HS-27A (cell line): ENCODE measurements around the gene HYDIN.

Source experiments
- DNase-seq: peaks from one replicate; pipeline ENCODE4 v3.0.0-alpha.2; 2012; ENCODE audit warnings: low read depth, missing footprints

HYDIN gene

DNA sequence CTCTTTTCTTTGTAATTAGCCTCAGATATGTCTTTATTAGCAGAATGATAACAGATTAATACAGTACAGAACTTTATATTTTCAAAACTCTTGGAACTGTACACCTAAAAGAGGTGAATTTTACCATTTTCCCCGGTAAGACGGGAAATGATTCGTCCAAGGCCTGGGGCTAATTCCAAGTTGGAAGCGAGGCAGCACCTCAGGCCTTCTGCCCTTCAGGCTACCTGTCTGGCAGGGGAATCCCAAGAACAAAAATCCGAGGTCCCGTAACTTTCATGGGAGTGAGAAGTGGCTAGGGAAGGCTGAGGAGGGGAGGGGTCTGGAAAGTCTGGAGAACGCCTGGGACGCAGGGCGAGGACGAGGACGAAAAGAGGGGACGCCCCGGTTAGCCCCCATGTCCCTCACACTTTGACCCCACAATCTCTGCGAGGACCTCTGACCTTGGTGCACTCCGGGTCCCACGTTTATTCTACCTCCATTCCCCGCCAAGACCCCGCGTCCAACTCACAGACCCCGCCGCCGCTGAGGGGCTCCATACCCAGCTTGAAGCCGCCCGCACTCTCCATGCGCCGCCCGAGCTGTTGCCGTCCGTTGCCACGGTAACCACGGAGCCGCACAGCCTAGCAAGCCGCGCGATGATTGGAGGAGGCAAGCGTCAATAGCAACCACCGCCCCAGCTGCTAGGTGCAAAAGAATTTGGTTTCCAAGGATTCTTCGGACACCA lies at the start of gene HYDIN:
TSS of gene HYDIN (minus strand) at position 601 of the 724 bp plus-strand sequence. CDS start 43,827 bp downstream, outside the sequence.
- DNase-seq: no peak

DNA sequence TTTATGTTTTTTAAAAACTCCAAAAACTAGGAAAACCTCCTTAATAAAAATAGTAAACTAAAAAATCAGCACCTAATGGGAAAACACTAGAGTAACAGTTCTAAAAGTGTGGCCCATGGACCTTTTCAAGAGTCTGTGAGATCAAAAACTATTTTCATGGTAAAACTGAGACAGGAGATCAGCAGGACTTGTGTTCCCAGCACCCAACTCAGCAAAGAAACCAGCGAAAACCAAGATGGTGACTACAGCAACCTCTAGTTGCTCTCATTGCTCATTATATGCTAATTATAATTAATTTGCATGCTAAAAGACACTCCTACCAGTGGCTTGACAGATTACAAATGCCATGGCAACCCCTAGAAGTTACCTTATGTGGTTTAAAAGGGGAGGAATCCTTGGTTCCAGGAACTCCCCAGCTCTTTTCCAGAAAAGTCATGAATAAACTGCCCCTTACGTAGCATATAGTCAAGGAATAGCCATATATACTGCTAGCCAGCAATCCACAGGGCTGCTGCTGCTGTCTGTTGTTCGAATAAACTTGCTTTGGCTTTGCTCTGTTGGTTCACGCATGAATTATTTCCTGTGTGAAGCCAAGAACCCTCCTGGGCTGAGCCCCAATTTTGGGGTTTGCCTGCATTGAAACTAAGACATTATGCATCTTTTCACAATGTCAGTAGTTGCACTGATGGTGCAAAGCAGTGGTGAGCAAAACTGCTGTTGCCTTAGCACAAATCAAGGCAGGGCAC lies 46.2 kb upstream of the HYDIN start:
- DNase-seq: no peak

DNA sequence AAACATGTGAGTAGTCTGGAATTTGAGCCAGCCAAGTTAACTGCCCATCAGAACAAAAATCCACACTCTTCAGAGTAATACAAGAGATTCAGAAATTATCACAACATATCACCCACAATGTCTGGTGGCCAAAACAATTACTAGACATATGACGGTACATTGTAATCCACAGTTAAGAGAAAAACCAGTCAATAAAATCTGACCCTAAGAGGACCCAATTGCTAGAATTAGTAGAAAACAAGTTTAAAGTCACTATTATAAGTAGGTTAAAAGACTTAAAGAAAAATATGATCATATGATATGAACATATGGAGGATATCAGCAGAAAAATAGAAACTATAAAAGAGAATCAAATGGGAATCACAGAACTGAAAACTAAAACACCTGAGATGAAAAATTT lies 42.9 kb upstream of the HYDIN start:
- no peak for DNase-seq

DNA sequence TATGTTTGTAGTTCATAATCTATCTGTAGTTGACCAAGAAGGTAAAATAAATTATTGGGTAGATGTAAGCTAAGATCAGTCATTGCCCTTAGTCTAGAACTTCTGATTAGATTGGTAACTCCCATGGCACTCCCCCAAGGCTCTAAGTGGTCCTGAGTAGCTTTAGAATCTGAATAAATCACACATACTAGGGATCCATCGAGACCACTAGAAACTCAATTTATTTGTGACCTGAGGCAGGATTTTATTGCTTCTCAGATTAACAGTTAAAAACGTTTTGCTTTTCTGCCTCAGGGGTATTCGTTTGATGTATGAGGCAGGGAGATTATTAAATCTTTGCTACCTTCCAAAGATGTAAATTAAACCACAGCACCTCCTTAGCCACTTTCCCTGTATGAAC lies 33.8 kb upstream of the HYDIN start:
- DNase-seq: no peak

DNA sequence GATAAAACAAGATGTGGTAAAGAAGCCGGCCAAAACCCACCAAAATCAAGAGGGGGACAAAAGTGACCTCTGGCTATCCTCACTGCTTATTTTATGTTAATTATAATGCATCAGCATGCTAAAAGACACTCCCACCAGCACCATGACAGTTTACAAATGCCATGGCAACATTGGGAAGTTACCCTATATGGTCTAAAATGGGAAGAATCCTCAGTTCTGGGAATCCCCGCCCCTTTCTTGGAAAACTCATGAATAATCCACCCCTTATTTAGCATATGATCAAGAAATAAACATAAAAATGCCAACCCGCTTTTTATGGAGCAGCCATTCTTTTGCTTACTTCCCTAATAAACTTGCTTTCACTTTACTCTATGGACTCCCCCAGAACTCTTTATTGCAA lies 33.1 kb upstream of the HYDIN start:
- DNase-seq: no peak

DNA sequence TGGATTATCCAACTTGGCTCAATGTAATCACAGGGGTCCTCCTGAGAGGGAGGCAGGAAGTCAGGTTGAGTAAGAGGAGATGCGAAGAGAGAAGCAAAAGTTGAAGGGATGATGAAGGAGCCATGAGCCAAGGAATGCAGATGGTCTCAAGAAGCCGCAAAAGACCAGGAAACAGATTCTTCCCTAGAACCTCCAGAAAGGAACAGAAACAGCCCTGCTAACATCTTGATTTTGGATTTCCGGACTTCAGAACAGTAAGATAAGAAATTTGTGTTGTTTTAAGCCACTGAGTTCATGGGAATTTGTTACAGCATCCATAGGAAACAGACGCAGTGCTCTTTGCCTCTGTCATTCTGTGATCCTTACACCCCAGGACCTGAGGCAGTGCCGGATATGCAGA lies 31.9 kb upstream of the HYDIN start:
- no peak for DNase-seq

DNA sequence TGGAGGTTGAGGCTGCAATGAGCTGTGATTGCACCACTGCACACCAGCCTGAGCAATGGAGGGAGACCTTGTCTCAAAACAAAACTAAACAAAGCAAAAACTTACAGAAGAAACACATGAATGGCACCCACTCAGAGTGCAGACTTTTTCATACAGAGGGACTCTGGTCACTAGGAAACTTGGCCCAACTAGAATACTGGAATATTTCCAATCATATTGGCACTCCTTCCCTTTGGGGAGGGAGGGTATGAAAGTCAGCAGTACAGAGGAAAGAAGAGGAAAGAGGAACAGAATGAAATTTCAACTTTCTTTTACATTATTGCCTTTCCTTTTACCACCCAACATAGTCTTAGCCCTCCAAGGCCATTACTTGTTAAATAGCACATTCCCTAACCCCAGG lies 30.5 kb upstream of the HYDIN start:
- DNase-seq: no peak

DNA sequence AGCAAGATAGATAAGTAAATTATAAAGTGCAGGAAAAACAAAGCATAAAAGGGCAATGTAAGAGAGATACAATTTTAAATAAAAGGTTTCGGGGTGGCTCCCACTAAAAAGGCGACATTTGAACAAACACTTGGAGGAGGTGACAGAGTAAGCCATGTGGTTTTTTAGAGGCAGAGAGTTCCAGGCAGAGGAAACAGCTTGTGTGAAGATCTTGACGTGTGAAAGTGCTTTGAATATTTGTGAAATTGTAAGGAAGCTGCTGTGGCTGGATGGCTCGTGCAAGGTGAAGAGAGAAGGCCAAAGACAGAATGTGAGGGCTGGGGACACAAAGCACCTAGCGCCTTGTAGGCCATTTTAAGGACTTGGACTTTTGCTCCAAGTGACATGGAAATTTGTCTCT lies 28.6 kb upstream of the HYDIN start:
- no peak for DNase-seq

DNA sequence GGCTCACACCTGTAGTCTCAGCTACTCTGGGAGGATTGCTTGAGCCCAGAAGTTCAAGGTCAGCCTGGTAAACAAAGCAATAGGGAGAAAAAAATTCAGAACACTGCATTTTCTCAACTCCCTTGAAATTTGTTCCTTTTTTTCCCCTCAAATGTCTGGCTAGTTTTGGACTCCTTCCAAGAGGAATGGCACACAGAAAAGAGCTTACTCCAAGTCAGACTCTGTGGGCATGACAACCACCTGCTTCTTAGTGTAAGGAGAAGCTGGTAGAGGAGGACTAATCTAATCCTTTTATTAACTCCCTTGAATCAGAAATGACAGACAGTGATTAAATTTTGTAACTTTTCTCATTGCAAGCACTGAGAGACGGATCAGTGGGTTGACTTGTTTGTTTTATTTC lies 27.9 kb upstream of the HYDIN start:
- no peak for DNase-seq

DNA sequence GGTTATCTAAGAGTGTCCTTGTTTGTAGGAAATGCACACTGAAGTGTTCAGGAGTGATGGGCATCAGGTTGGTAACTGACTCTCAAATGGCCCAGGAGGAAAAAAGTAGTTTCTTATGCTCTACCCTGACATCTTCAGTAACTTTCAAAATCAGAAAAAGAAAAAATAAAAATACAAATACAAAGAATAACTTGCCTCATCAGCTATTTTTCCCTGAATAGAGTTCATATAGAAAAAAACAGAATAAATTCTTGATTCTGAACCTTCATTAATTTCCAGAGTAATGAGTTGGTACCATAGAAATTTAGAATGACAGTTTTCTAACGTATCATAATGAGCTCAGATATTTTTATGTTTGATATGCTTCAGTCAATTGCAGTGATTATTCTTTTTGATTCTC lies 27.2 kb upstream of the HYDIN start:
- DNase-seq: no peak

DNA sequence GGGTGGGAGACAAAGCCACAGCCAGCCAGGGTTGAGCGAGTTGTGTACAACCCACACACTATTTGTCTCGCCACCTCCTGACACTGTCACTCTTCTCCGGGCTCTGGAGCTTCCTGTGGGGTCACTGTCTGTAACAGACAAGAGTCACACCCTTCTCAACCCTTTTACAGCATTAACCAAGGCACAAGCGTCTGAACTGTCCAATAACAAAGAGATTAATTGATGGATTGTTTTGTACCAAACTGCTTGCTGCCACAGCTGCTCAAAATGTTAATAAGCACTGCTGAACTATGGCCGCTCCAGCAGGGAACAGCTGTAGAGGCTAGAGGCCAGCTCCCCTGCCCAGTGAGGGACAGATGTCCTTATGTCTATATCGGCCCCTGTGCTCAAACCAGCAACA lies 25.2 kb upstream of the HYDIN start:
- DNase-seq: no peak

DNA sequence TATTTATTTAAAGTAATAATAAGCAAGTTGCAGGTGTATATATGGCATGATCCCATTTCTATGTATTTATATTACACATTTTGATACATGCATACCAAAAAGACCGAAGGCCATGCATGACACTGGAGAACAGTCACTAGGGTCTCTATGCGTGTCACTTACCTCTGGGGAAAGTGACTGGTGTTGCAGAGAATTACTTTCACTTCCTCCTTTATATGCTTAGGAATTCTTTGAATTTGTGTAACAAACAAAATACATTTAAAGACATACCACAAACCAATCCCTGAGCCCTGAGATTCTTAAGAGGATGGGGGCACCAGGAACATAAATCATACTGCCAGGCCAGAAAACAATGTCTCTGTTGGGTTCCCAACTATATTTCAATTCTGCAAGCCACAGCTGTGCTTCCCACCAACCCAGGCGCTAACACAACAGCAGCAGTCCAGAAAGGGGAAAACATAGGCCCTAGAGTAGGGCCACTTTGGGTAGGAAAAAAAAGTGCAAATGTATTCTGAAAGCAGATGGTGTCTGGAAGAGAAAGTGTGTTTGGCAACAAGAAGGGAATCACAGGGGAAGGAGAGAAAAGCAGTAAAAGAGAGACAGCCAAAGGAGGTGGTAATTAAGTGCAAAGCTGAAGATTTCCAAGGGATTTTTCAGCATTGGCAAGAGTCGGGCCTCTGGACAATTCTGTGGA lies 24.5 kb upstream of the HYDIN start:
- no peak for DNase-seq

DNA sequence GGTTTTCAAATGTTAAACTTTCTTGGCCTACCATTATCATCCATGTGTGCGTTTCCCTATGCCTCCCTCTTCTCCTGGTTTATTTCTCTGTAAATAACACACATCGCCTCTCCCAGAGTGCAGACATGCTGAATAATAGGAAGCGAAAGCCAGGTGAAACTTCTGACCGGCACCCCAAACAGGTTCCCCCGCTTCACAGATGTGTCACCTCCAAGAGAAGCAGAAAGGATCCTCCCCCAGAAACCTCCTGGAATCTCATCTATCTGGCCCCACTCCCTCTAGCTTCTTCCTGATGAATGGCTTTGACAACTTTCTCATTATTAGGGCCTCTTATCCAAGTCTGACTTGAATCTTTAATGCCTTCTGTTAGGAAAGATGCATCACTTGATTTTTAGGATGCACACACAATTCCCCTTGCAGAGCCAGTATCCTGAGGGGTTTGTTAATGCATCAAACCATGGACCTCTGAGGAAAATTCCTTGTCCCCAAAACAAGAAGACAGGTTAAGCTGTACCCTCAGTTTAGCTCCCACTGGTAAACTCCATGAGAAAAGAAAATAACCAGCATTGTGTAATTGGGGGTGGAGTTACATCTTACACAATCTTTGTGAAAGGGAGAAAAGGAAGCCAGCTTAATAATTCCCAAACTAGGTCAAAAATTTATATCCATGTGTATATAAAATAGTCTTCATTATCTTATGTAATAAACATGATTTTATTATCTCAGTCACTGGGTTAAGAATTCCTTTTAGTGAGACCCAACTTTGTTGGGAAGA lies 20.1 kb upstream of the HYDIN start:
- DNase-seq: no peak

DNA sequence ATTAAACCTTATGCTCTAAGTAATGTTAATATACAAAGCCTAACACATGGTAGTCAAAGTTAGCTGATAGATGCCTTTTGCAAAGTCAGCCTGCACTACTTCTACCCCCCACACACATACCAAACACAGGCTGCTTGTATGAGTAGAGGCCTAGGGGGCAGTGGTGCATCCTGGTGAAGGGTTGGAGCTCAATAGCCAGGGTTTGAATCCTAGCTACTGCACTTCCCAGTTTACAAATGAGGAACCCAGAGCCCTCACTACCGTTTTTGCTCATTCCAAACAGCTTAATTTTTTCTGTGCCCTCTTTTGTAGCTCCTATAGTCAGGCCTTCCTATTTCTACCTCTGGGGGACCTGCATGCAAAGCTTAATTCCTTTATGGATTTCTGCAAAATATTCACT lies 18.9 kb upstream of the HYDIN start:
- no peak for DNase-seq

DNA sequence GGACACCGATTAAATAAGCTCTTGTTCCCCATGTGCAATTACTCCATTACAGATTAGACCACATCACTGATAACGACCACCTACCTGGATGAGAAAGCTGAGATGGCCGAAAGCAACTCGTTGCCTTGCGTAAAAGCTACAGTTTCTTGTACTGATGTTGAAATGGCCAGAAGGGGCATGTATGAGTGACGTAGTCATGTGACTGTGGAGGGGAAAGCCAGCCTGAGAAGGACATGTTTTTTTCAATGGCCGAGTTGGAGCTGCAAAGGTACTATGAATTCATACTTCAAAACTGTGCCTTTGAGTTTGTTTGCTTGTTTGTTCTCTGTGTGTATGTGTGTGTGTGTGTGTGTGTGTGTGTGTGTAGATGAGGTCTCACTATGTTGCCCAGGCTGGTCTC lies 17.0 kb upstream of the HYDIN start:
- no peak for DNase-seq

DNA sequence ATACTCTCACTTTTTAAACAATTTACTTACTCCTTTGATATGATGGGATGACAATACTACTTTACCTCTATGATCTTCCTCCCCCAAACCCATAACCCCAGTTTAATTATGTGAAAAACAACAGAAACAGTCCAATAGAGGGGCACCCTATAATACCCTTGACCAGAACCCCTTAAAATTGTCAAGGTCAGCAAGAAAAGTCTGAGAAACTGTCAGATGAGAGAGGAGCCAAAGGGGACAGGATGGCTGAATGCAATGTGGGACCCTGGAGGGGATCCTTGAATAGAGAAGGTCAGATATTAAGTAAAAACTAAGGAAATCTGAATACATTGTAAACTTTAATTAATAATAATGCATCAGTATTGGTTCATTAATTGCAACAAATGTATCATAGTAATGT lies 15.8 kb upstream of the HYDIN start:
- DNase-seq: no peak

DNA sequence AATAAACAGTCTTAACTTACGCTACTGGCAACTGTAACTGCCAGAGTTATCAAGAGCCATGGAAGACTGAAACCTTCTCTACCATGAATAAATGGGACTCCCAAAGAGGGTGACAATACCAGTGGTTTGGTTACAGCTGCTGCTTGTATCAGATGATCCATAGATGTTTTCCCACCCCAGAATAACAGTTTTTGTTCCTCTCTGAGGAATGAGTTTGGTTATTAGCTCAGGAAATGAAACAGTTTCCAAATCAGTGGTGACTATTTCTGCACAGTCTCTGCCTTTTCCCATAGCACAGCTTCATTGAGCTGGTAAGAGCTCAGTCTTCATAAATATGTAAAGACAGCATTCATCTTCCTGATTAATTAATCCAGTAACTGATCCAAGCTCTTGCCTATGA lies 14.0 kb upstream of the HYDIN start:
- no peak for DNase-seq

DNA sequence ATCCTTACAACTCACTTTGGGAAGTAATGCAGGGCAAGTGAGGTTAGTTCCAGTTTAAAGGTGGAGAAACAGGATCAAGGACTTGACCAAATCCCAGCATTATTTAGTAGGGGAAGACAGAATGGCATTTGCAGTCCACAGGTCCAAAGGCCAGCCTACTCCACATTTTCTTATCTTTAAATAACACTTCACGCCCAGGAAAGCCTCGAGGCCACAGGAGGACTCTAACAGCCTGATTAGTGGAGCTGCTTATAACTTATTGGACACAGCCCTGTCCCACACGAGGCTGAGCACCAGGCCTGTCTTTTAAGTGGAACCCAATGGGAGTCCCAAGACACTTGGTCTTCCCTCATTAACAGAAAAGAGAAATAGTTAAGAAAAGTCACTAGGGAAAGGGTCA lies 12.1 kb upstream of the HYDIN start:
- no peak for DNase-seq

DNA sequence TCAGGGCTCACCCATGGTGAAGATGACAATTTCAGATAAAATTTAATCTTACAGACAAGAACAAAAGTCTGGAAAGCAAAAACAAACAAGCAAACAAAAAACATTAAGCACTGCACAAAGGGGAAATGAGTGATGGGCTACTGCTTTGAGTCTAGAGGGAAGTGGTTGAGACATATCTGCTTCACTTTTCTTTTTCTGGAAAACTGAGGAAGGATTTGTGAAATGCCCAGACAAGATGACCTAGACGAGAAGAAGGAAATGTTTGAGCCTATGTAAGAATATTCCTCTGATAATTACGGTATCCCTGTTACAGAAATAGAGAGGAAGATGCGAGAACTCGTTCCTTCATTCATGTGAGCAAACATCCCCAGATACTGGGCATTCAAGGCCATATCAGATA lies 11.5 kb upstream of the HYDIN start:
- DNase-seq: no peak

DNA sequence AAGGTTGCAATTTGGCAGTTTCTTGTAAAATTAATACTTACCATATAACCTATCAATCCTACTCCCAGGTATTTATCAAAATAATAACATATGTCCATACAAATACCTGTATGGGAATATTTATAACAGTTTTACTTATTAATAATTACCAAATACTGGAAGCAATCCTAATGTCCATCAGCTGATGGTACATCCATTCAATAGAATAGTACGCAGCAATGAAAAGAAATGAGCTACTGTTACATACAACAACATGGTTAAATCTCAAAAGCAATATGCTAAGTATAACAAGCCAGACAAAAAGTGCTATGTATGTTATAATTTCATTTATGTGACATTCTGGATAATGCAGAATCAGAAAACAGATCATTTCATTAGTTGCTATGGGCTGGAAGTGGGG lies 1.2 kb downstream of the HYDIN start:
- no peak for DNase-seq

DNA sequence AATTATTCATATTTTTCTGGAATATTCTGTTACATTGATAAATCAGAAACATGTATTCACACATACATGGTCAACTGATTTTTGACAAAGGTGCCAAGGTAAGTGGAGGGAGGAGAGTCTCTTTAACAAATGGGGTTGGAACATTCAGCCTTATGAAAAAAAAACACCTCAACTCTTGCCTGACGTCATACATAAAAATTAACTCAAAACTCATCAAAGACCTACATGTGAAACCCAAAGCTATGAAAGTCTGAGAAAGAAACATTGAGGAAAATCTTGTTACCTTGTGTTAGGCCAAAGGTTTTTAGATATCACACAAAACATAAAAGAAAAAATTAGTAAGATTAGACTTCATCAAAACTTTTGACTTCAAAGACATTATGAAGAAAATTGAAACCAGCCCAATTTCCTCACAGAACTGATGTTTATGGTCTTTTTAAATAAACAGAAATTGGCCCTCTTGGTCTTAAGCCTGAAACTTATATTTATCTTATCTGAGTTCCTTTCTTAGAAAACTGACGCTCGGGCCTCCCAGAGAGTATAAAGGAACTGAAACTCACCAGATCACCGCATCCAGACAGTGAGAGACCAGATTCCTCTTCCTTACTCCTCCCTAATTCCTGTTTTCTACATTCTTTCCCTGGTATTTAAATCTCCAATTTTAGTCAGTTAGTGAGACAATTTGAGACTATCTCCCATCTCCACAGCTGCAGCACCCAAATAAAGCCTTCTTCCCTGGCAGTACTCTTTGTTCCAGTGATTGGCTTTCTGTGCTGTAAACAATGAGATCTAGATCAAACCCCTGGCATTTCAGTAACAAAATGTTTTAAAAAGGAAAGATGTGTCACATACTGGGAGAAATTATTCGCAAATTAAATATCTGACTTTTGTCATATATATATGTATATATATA lies 4.0 kb downstream of the HYDIN start:
- DNase-seq: no peak
